Measurements from ENCODE around the gene PPM1G.
A peak's percentile ranks its signal among the peaks of the same experiment; 100 is the strongest.

Gene PPM1G

GRCh38 chr2:27381577-27382181 lies 27.7 kb downstream of the PPM1G start:
- TF ChIP-seq, protein P1, sequence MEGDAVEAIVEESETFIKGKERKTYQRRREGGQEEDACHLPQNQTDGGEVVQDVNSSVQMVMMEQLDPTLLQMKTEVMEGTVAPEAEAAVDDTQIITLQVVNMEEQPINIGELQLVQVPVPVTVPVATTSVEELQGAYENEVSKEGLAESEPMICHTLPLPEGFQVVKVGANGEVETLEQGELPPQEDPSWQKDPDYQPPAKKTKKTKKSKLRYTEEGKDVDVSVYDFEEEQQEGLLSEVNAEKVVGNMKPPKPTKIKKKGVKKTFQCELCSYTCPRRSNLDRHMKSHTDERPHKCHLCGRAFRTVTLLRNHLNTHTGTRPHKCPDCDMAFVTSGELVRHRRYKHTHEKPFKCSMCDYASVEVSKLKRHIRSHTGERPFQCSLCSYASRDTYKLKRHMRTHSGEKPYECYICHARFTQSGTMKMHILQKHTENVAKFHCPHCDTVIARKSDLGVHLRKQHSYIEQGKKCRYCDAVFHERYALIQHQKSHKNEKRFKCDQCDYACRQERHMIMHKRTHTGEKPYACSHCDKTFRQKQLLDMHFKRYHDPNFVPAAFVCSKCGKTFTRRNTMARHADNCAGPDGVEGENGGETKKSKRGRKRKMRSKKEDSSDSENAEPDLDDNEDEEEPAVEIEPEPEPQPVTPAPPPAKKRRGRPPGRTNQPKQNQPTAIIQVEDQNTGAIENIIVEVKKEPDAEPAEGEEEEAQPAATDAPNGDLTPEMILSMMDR (IDR thresholded peaks at IDR 0.05; ENCODE audit: low read depth, low read length) = no peak
- no peak for TF ChIP-seq EZH2phosphoT487 (IDR thresholded peaks at IDR 0.05; ENCODE audit: low read depth)
- no peaks in the 10 kb centered on the region for H3K9me3 ChIP-seq (ENCODE audit: insufficient read depth, low read length)
- H3K79me2 ChIP-seq (ENCODE audit: low read length) = peaks cover 23% of the 10 kb centered on the region
- no peak overlapping the region for H3K9ac ChIP-seq (ENCODE audit: low read length)
- H2AFZ ChIP-seq (ENCODE audit: low read depth, low read length) = no peak overlapping the region
- no peaks in the 10 kb centered on the region for H3K27me3 ChIP-seq (ENCODE audit: low read depth, low read length)
- H3K4me2 ChIP-seq (ENCODE audit: low read length) = no peak overlapping the region
- H3K27ac ChIP-seq (ENCODE audit: low read length) = no peak overlapping the region
- H3K36me3 ChIP-seq (replicated peaks; ENCODE audit: low read depth, low read length) = peaks cover 74% of the 10 kb centered on the region
- H3K4me3 ChIP-seq (ENCODE audit: low read length) = no peak overlapping the region
- no peaks in the 10 kb centered on the region for H4K20me1 ChIP-seq (ENCODE audit: insufficient read depth, low read length)
- H3K4me1 ChIP-seq (ENCODE audit: low read length) = peaks cover 18% of the 10 kb centered on the region

DNA sequence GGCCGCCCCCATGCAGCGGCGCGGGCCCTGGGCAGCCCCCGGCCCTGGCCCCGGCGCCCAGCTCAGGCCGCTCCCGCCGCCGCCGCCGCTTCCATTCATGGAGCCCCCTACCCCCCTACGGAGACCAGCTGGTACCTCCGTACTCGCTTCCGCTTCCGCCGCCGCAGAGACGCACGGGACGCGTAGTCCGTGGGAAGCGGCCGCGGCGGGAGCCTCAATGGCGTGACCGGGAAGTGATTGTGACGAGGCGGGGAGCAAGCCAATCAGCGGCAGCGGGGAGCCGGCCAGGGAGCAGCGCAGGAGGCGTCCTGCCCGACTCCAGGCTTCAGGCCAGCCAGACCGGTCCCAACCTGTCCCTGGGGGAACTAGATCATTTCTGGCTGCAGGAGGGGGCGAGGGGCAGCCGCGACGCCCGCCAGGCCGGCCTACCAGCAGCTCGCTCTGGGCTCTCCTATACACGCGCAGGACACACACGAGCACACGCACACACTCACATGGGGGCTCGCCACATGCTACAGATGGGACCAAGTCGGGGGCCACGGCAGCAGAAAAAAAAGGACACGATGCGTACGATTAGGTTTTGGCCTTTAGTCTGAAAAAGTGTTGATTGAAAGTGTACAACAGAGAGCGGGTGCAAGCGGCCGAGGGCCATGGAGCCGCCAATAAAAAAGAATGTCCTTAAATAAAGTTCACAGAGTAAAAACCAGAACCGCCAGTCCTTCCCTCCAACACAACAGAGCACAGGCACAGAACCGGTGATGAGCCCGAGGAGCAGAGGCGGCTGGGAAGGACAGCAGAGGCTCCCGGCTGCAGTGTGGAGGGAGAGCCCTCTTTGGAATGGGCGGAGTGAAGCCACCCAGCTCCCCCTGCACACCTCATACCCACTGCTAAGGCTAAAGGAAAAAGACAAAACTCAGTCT lies 28.5 kb downstream of the PPM1G start, which contains the start of gene ZNF513:
Gene ZNF513 (minus strand): TSS at position 109 of the 920 bp plus-strand sequence. CDS start 208 bp downstream, outside the sequence.
- H4K20me1 ChIP-seq (ENCODE audit: insufficient read depth, low read length) = no peaks in the 10 kb centered on the region
- peak within 1 kb of the TSS; percentile 68 for H3K9ac ChIP-seq (ENCODE audit: low read length)
- H3K36me3 ChIP-seq (replicated peaks; ENCODE audit: low read depth, low read length) = peaks cover 76% of the 10 kb centered on the region
- peaks cover 19% of the 10 kb centered on the region for H3K79me2 ChIP-seq (ENCODE audit: low read length)
- no peaks in the 10 kb centered on the region for H3K9me3 ChIP-seq (ENCODE audit: insufficient read depth, low read length)
- no peaks in the 10 kb centered on the region for H3K27me3 ChIP-seq (ENCODE audit: low read depth, low read length)
- H3K4me1 ChIP-seq (ENCODE audit: low read length) = peaks cover 18% of the 10 kb centered on the region
- H3K27ac ChIP-seq (ENCODE audit: low read length) = peak within 1 kb of the TSS; percentile 58
- 0 out of 2 replicates have a peak within 1 kb of the TSS, but pooled peaks have one; percentile 41 for H2AFZ ChIP-seq (ENCODE audit: low read depth, low read length)
- peak within 1 kb of the TSS; percentile 97 for H3K4me2 ChIP-seq (ENCODE audit: low read length)
- peak within 1 kb of the TSS; percentile 91 for H3K4me3 ChIP-seq (ENCODE audit: low read length)
- TF ChIP-seq EZH2phosphoT487 (IDR thresholded peaks at IDR 0.05; ENCODE audit: low read depth) = no peak
- TF ChIP-seq, protein P1 (IDR thresholded peaks at IDR 0.05; ENCODE audit: low read depth, low read length) = no peak

DNA sequence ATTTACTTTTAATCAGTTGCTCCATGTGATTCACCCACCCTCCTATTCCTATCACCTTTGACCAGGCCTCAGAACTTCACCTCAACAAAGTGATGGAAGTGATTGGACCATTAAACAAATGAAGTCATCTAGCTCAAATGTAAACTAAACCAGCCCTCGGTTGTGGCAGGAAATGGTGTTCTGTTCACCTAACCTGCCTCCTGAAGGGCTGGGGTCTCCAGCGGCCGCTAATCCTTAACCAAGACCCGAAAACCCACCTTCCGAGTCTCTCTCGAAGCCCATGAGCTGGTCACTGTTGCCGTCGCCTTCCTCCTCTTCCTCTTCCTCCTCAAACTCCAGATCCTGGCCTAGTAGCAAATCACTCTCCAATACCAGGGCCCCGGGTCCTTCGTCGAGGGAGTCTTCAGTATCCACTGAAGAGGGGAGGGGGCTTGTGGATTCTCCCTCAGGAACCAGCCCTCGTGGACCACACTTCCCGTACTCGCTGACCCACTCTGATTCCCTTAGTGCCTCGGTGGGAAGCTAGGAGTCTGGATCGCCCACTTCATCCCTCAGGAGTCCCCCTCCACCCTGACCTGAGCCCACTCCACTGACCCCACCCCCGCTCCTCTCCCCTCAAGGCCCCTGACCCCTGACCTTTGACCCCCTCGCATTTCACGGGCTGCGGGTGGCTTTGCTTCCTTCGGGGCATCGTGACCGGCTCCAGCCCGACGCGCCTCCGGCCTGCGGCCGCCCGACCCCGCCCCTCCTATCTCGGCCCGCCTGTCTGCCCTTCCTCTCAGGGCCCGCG lies 29.4 kb downstream of the PPM1G start:
- H2AFZ ChIP-seq (ENCODE audit: low read depth, low read length) = no peak overlapping the region
- H3K4me2 ChIP-seq (ENCODE audit: low read length) = peak overlapping the region; percentile 97
- peak overlapping the region; percentile 68 for H3K9ac ChIP-seq (ENCODE audit: low read length)
- H3K27me3 ChIP-seq (ENCODE audit: low read depth, low read length) = no peaks in the 10 kb centered on the region
- peak overlapping the region; percentile 49 for H3K27ac ChIP-seq (ENCODE audit: low read length)
- peak overlapping the region; percentile 91 for H3K4me3 ChIP-seq (ENCODE audit: low read length)
- no peaks in the 10 kb centered on the region for H3K9me3 ChIP-seq (ENCODE audit: insufficient read depth, low read length)
- no peaks in the 10 kb centered on the region for H4K20me1 ChIP-seq (ENCODE audit: insufficient read depth, low read length)
- H3K79me2 ChIP-seq (ENCODE audit: low read length) = peaks cover 15% of the 10 kb centered on the region; the same call in 1 of the 2 replicates
- H3K4me1 ChIP-seq (ENCODE audit: low read length) = peaks cover 18% of the 10 kb centered on the region
- H3K36me3 ChIP-seq (replicated peaks; ENCODE audit: low read depth, low read length) = peaks cover 73% of the 10 kb centered on the region
- TF ChIP-seq, protein P1 (IDR thresholded peaks at IDR 0.05; ENCODE audit: low read depth, low read length) = no peak
- TF ChIP-seq EZH2phosphoT487 (IDR thresholded peaks at IDR 0.05; ENCODE audit: low read depth) = no peak

Measured in OCI-LY3 (cell line).